HEK293 (cell line): Measurements from ENCODE around the gene LIG3.

Experiments
- CTCF ChIA-PET: fragments of 350-600 bp; formaldehyde crosslinking; extraction: SDS; loops from one replicate; lab custom pipeline; 2021; ENCODE audit warnings: antibody characterized with exemption; lab: Yijun Ruan, JAX
- POLR2A ChIA-PET: fragments of 300-600 bp; formaldehyde crosslinking; extraction: SDS; loops from one replicate; lab custom pipeline; 2020; ENCODE audit warnings: antibody characterized with exemption, inconsistent platforms; lab: Yijun Ruan, JAX
- H3K27ac ChIP-seq: fragments of 200-500 bp; sonication (Bioruptor generic); 2 replicates; pipeline ENCODE4 v1.5.1; 2014; ENCODE audit warnings: low read depth, low read length, control low read depth, inconsistent platforms; ENCODE audit errors: extremely low read depth
- H3K36me3 ChIP-seq, 2 experiments: fragments of 200-500 bp in 1 of 2; sonication (Bioruptor generic) in 1 of 2; 1 replicate in 1 of 2; 2 replicates in 1 of 2; pipeline ENCODE4 v1.5.1; 2014 to 2017; ENCODE audit warnings: inconsistent platforms in 2 of 2, low read length in 2 of 2; ENCODE audit not compliant: control insufficient read depth in 2 of 2, insufficient read depth in 1 of 2
- H3K4me1 ChIP-seq: fragments of 200-500 bp; sonication (Bioruptor generic); 2 replicates; pipeline ENCODE4 v1.5.1; 2014; ENCODE audit warnings: mild to moderate bottlenecking, low read length, inconsistent platforms; ENCODE audit not compliant: control insufficient read depth, insufficient read depth
- H3K4me3 ChIP-seq: 2 replicates; pipeline ENCODE4 v1.5.1; 2011; ENCODE audit warnings: low read depth, mild to moderate bottlenecking, control low read depth, low read length, moderate library complexity
- H3K9me3 ChIP-seq: fragments of 200-500 bp; sonication (Bioruptor generic); 2 replicates; pipeline ENCODE4 v1.5.1; 2014; ENCODE audit warnings: low read depth, low read length, inconsistent platforms; ENCODE audit not compliant: control insufficient read depth, insufficient read depth
- HOXC10 ChIP-seq: sonication (generic); formaldehyde crosslinking; IDR thresholded peaks from 2 replicates; pipeline ENCODE4 v1.8.1; 2023; ENCODE audit warnings: mild to moderate bottlenecking, missing genetic modification reagents
- INSM2 ChIP-seq: fragments of 450-650 bp; formaldehyde crosslinking; IDR thresholded peaks from 2 replicates; pipeline ENCODE4 v1.5.1; 2016; ENCODE audit warnings: missing biosample characterization, missing genetic modification characterization
- REST ChIP-seq: fragments of 450-650 bp; formaldehyde crosslinking; IDR thresholded peaks from 2 replicates; pipeline ENCODE4 v1.5.1; 2016; ENCODE audit warnings: missing biosample characterization, missing genetic modification characterization
- SALL2 ChIP-seq: fragments of 450-650 bp; formaldehyde crosslinking; IDR thresholded peaks from 2 replicates; pipeline ENCODE4 v1.5.0; 2017; ENCODE audit warnings: missing biosample characterization, mild to moderate bottlenecking, missing genetic modification characterization, borderline replicate concordance
- SCRT2 ChIP-seq: fragments of 450-650 bp; formaldehyde crosslinking; IDR thresholded peaks from 2 replicates; pipeline ENCODE4 v1.5.1; 2016; ENCODE audit warnings: missing biosample characterization, missing genetic modification characterization
- ZFHX2 ChIP-seq: fragments of 450-650 bp; formaldehyde crosslinking; conservative IDR thresholded peaks from 2 replicates; pipeline ENCODE4 v1.5.1; 2016; ENCODE audit warnings: missing biosample characterization, missing genetic modification characterization
- ZNF140 ChIP-seq: fragments of 450-650 bp; formaldehyde crosslinking; IDR thresholded peaks from 2 replicates; pipeline ENCODE4 v1.5.1; 2016; ENCODE audit warnings: missing biosample characterization, missing genetic modification characterization
- ZNF404 ChIP-seq: fragments of 450-650 bp; formaldehyde crosslinking; IDR thresholded peaks from 2 replicates; pipeline ENCODE4 v1.5.1; 2017; ENCODE audit warnings: missing biosample characterization, missing genetic modification characterization
- ZNF501 ChIP-seq: fragments of 450-650 bp; formaldehyde crosslinking; IDR thresholded peaks from 2 replicates; pipeline ENCODE4 v1.5.1; 2016; ENCODE audit warnings: missing biosample characterization, missing genetic modification characterization
- ZNF664 ChIP-seq: fragments of 450-650 bp; formaldehyde crosslinking; IDR thresholded peaks from 2 replicates; pipeline ENCODE4 v1.5.1; 2016; ENCODE audit warnings: missing biosample characterization, missing genetic modification characterization

LIG3 gene

GRCh38 chr17:35056013-35056412, 75.7 kb downstream of the LIG3 start (continued):
- TF ChIP-seq INSM2 (tag by site-specific recombination) (no peak), REST (tag by site-specific recombination) (no peak), HOXC10 (CRISPR knock-in tag) (no peak), SALL2 (no peak), ZFHX2 (tag by site-specific recombination) (peak; percentile 25; the same call in 1 of the 2 replicates), ZNF404 (tag by site-specific recombination) (no peak)
- TF ChIP-seq, all 188 proteins: peak for 2

DNA sequence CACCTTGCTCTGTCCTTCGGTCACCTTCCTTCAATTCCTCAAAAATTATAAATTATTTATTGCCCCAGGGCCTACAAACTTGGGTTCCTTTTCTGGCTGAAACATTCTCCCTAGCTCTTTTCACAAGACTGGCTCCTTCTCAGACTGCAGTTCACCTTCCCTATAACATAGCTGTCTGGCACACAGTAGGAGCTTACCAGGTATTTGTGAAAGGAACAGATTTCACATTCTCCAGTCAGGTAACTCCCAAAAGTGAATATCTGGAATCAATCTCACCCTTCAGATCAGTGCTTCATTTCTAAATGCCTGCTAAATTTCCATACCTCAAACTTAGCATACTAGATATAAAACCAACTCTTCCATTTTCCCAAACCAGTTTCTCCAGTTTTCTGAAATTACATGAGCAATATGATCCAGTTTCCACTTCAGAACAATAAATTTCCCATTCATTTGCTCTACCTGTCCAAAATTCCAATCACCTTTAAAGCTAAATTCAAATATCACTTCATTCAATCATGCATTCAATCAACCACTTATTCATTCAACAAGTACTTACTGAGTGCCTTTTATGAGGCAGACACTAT, 77.1 kb downstream of the LIG3 start:
- Histone ChIP-seq H3K9me3 (no peaks in the 10 kb centered on the region), H3K36me3 (no peaks in the 10 kb centered on the region), H3K4me3 (no peak overlapping the region), H3K4me1 (no peaks in the 10 kb centered on the region), H3K27ac (no peak overlapping the region)
- ChIA-PET CTCF (interaction anchor here (0.7 kb wide), 1 partner anchor 348 kb away, joined by 4 read pairs; no protein-coding TSS in a partner anchor), POLR2A (no interaction called here)
- TF ChIP-seq ZNF140 (tag by site-specific recombination): no peak
- TF ChIP-seq ZNF664 (tag by site-specific recombination): no peak
- TF ChIP-seq ZNF501 (tag by site-specific recombination): no peak
- peak; percentile 60 for TF ChIP-seq SCRT2 (tag by site-specific recombination)
